Omental fat pad (tissue), 4 donors: ENCODE results near the gene LRRN1. TPM values are rescaled to one million over a fixed set of nuclear protein-coding genes. Genes with fewer than 3 reads are reported as not detected.

Experiments used
- ATAC-seq: fragments of 150-250 bp; one replicate; pipeline ENCODE4 v1.9.1; 2016; ENCODE audit warnings: mild to moderate bottlenecking, moderate library complexity; ENCODE audit not compliant: low FRiP score
- DNase-seq: peaks from one replicate; pipeline ENCODE4 v3.0.0-alpha.2; 2019; ENCODE audit warnings: low spot score
- total RNA-seq, 4 donors: library from RNA; depleted of rRNA; stranded (reverse); fragments of >200 nt; gene quantifications; one replicate each; pipeline ENCODE4 v1.1.0, GENCODE V29; 2016
- TF ChIP-seq, protein P1 (sequence below), 3 donors: fragments of 450-650 bp; IDR thresholded peaks; one replicate each; pipeline ENCODE4 v1.5.1; 2016 to 2017; ENCODE audit warnings: antibody characterized with exemption in 3 of 3, mild to moderate bottlenecking in 3 of 3, moderate library complexity in 2 of 3

Gene LRRN1
- total RNA-seq, 4 donors from 2014 or later = 0.32 to 4.7 (median 1.2) TPM

GRCh38 chr3:3847994-3848922 is 49.0 kb downstream of the LRRN1 start:
- ATAC-seq = no peak
- DNase-seq = no peak
- TF ChIP-seq, protein P1, sequence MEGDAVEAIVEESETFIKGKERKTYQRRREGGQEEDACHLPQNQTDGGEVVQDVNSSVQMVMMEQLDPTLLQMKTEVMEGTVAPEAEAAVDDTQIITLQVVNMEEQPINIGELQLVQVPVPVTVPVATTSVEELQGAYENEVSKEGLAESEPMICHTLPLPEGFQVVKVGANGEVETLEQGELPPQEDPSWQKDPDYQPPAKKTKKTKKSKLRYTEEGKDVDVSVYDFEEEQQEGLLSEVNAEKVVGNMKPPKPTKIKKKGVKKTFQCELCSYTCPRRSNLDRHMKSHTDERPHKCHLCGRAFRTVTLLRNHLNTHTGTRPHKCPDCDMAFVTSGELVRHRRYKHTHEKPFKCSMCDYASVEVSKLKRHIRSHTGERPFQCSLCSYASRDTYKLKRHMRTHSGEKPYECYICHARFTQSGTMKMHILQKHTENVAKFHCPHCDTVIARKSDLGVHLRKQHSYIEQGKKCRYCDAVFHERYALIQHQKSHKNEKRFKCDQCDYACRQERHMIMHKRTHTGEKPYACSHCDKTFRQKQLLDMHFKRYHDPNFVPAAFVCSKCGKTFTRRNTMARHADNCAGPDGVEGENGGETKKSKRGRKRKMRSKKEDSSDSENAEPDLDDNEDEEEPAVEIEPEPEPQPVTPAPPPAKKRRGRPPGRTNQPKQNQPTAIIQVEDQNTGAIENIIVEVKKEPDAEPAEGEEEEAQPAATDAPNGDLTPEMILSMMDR (IDR thresholded peaks at IDR 0.05) = no peak

- DNase-seq (no peak), ATAC-seq (no peak)
- TF ChIP-seq, protein P1 (IDR thresholded peaks at IDR 0.05) = no peak
Observed at GRCh38 chr3:3848923-3849275, 49.7 kb downstream of the LRRN1 start.

DNA sequence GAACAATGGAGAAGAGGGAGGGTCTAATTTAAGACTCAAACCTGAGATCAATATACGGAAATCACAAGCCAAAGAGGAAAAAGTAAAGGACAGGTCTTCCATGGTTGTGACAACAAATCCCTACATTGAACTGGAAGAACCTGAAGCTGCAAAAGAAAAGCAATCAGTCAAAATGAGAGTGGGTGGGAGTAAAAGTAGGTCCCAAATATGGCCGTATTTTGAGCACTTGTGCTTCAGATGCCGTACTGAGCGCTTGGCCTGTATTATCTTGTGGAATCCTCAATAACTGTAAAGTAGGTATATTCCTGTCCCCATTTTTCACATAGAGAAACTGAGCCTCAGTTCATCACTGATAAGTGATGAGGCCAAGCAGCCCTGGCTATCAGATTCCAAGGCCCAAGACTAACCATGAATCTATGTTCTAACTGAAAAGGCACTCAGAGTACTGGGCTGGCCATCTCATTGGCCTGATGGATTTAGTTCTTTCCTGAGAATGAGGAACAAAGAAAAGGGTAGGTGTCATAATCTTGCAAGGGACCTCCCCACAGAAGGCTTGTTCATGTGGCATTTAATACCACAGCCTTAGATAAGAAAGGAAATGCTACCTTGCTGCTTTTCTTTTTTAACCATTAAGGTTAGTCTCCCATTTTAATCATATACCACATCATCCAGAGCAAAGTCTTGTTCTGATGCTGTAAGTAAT is 52.5 kb downstream of the LRRN1 start:
- TF ChIP-seq, protein P1 (IDR thresholded peaks at IDR 0.05) = no peak
- DNase-seq = no peak
- ATAC-seq = no peak

- ATAC-seq (no peak), DNase-seq (no peak)
- TF ChIP-seq, protein P1 (IDR thresholded peaks at IDR 0.05) = no peak
Observed at GRCh38 chr3:3853544-3853943, 54.3 kb downstream of the LRRN1 start.

GRCh38 chr3:3855056-3855455 is 55.8 kb downstream of the LRRN1 start:
- TF ChIP-seq, protein P1 (IDR thresholded peaks at IDR 0.05) = no peak
- ATAC-seq = no peak
- DNase-seq = no peak

GRCh38 chr3:3860235-3860634 is 61.0 kb downstream of the LRRN1 start:
- TF ChIP-seq, protein P1 (IDR thresholded peaks at IDR 0.05) = no peak
- DNase-seq (no peak), ATAC-seq (no peak)
